K562 (cell line): Measurements from ENCODE around the gene PSAP. TPM values are rescaled to one million over a fixed set of nuclear protein-coding genes. Genes with fewer than 3 reads are reported as not detected.

Experiments used
- ATAC-seq: fragments of 200-7000 bp; cut with Tn5 transposase; 3 replicates; pipeline ENCODE4 v1.9.1; 2020; ENCODE audit warnings: moderate library complexity
- BruUV-seq: library from RNA; stranded (reverse); fragments of 400-500 nt; replicated peaks from 2 replicates; lab custom pipeline; 2021; lab: Mats Ljungman, UMichigan
- CTCF ChIA-PET: fragments of 300-600 bp; formaldehyde crosslinking; extraction: SDS; loops from one replicate; lab custom pipeline; 2021; ENCODE audit warnings: low intra/inter-chr PET ratio; lab: Yijun Ruan, JAX
- POLR2A ChIA-PET: fragments of 300-600, 350-650 bp; sonication (Branson Sonifier 250); formaldehyde crosslinking; extraction: SDS; loops from one replicate; lab custom pipeline; 2021; ENCODE audit warnings: antibody characterized with exemption, inconsistent platforms; lab: Yijun Ruan, JAX
- DNase-seq, 4 experiments: peaks; one replicate each; pipeline versions ENCODE4 v3.0.0 to v3.0.0-alpha.2; 2011 to 2018; ENCODE audit warnings: low spot score in 3 of 4, mixed read lengths in 3 of 4; ENCODE audit errors: extremely low read depth in 1 of 4
- FAIRE-seq: peaks from 2 replicates; lab custom pipeline; 2011; peaks lifted over from hg19 to GRCh38; lab: Jason Lieb, UNC
- H2AFZ ChIP-seq: 2 replicates; pipeline ENCODE4 v1.6.0; 2011; ENCODE audit warnings: low read depth, low read length, control low read depth, inconsistent platforms
- H3K27ac ChIP-seq: fragments of 200-600 bp; 3 replicates; pipeline ENCODE4 v1.8.0; 2011; ENCODE audit warnings: low read depth, mild to moderate bottlenecking, control low read depth, inconsistent platforms, low read length, moderate library complexity, mixed read lengths; ENCODE audit errors: extremely low read depth
- H3K27me3 ChIP-seq, 2 experiments: fragments of 300-600 bp in 1 of 2; 2 replicates in 1 of 2; 3 replicates in 1 of 2; pipeline versions ENCODE4 v1.6.0 to v1.8.0; 2011; ENCODE audit warnings: inconsistent platforms in 2 of 2, low read length in 2 of 2, mild to moderate bottlenecking in 1 of 2, mixed read lengths in 1 of 2, moderate library complexity in 1 of 2; ENCODE audit not compliant: control insufficient read depth in 2 of 2, insufficient read depth in 2 of 2
- H3K36me3 ChIP-seq: fragments of 300-600 bp; 3 replicates; pipeline ENCODE4 v1.8.0; 2011; ENCODE audit warnings: mild to moderate bottlenecking, low read length, inconsistent platforms; ENCODE audit not compliant: control insufficient read depth, insufficient read depth
- H3K4me1 ChIP-seq, 2 experiments: fragments of 200-600 bp in 1 of 2; replicated peaks in 1 of 2; 2 replicates in 1 of 2; 3 replicates in 1 of 2; pipeline versions ENCODE4 v1.5.1 to v1.8.0; 2011; ENCODE audit warnings: inconsistent platforms in 2 of 2, low read length in 2 of 2, mild to moderate bottlenecking in 1 of 2, mixed read lengths in 1 of 2, moderate library complexity in 1 of 2; ENCODE audit not compliant: control insufficient read depth in 2 of 2, insufficient read depth in 2 of 2
- H3K4me2 ChIP-seq: 2 replicates; pipeline ENCODE4 v1.6.1; 2011; ENCODE audit warnings: low read length, control low read depth, inconsistent platforms, mixed read lengths; ENCODE audit not compliant: insufficient read depth
- H3K4me3 ChIP-seq: fragments of 200-600 bp; sonication (generic), shearing (Covaris generic); 2 replicates; pipeline ENCODE4 v1.5.1; 2016; ENCODE audit warnings: control low read depth, inconsistent platforms
- H3K79me2 ChIP-seq: fragments of 200-600 bp; 3 replicates; pipeline ENCODE4 v1.8.0; 2011; ENCODE audit warnings: low read length, inconsistent platforms; ENCODE audit not compliant: control insufficient read depth, insufficient read depth
- H3K9ac ChIP-seq, 2 experiments: 2 replicates each; pipeline versions ENCODE4 v1.6.0 to v1.6.1; 2011; ENCODE audit warnings: low read depth in 2 of 2, low read length in 2 of 2, control low read depth in 1 of 2, inconsistent platforms in 1 of 2, mild to moderate bottlenecking in 1 of 2, mixed read lengths in 1 of 2; ENCODE audit not compliant: insufficient read depth in 1 of 2
- H3K9me1 ChIP-seq: one replicate; pipeline ENCODE4 v1.6.0; 2011; ENCODE audit warnings: inconsistent platforms, mild to moderate bottlenecking, low read length, moderate library complexity; ENCODE audit not compliant: control insufficient read depth, insufficient read depth
- H3K9me3 ChIP-seq: replicated peaks from 2 replicates; pipeline ENCODE4 v1.5.1; 2011; ENCODE audit warnings: low read depth, low read length, inconsistent platforms; ENCODE audit not compliant: control insufficient read depth, insufficient read depth
- H4K20me1 ChIP-seq: replicated peaks from 2 replicates; pipeline ENCODE4 v1.6.1; 2011; ENCODE audit warnings: low read length, inconsistent platforms, mixed read lengths; ENCODE audit not compliant: control insufficient read depth, insufficient read depth
- CBX1 ChIP-seq: sonication (generic); IDR thresholded peaks from 2 replicates; pipeline ENCODE4 v1.6.1; 2016; ENCODE audit warnings: antibody characterized with exemption, low read depth, mild to moderate bottlenecking
- FOXJ2 ChIP-seq: fragments of 200-800 bp; sonication (Bioruptor generic); IDR thresholded peaks from 2 replicates; pipeline ENCODE4 v1.6.1; 2016; ENCODE audit warnings: missing genetic modification characterization, missing compliant biosample characterization
- HDAC1 ChIP-seq, 2 experiments: fragments of 450-650 bp; IDR thresholded peaks; 2 replicates each; pipeline ENCODE4 v1.6.1; 2016 to 2017; ENCODE audit warnings: inconsistent platforms in 1 of 2, mild to moderate bottlenecking in 1 of 2, moderate library complexity in 1 of 2
- MAZ ChIP-seq, 2 experiments: fragments of 450-650 bp in 1 of 2; sonication (generic) in 1 of 2; formaldehyde crosslinking; IDR thresholded peaks in 1 of 2; conservative IDR thresholded peaks in 1 of 2; 2 replicates each; pipeline versions ENCODE4 v1.4.0 to v1.5.0; 2020; ENCODE audit warnings: mild to moderate bottlenecking in 1 of 2, missing genetic modification reagents in 1 of 2
- PTTG1 ChIP-seq: fragments of 450-650 bp; IDR thresholded peaks from 2 replicates; pipeline ENCODE4 v1.6.1; 2016; ENCODE audit warnings: low read depth, mild to moderate bottlenecking, missing genetic modification characterization, missing compliant biosample characterization
- SP1 ChIP-seq: sonication (generic); formaldehyde crosslinking; IDR thresholded peaks from 2 replicates; pipeline ENCODE4 v1.8.1; 2022; ENCODE audit warnings: mild to moderate bottlenecking, missing genetic modification reagents
- ZNF197 ChIP-seq: fragments of 200-800 bp; sonication (Bioruptor generic); IDR thresholded peaks from 2 replicates; pipeline ENCODE4 v1.6.1; 2016; ENCODE audit warnings: low read depth, missing genetic modification characterization, missing compliant biosample characterization
- ZNF311 ChIP-seq: fragments of 250-450 bp; sonication (Bioruptor Pico); IDR thresholded peaks from 2 replicates; pipeline ENCODE4 v1.4.0; 2020; ENCODE audit warnings: mild to moderate bottlenecking, moderate library complexity
- ZNF764 ChIP-seq: fragments of 250-450 bp; sonication (Bioruptor Pico); IDR thresholded peaks from 2 replicates; pipeline ENCODE4 v1.4.0; 2020; ENCODE audit warnings: low read depth, mild to moderate bottlenecking, moderate library complexity
- ZNF766 ChIP-seq: fragments of 200-800 bp; sonication (Bioruptor generic); conservative IDR thresholded peaks from 2 replicates; pipeline ENCODE4 v1.6.1; 2016; ENCODE audit warnings: missing genetic modification characterization, missing compliant biosample characterization
- WGBS: fragments of 100-300 bp; shearing (Covaris generic); methylation state at CpG from one replicate; pipeline ENCODE4 v1.1.6; 2016; ENCODE audit warnings: low coverage, mixed read lengths; ENCODE audit not compliant: insufficient coverage; ENCODE audit errors: missing lambda C conversion rate; 5-methylcytosine and 5-hydroxymethylcytosine counted together
- in situ Hi-C: fragments of 300-500 bp; cut with MboI; formaldehyde crosslinking; loops from 4 replicates; pipeline ENCODE4 v1.15.0; 2018; ENCODE audit warnings: inconsistent platforms, mixed read lengths
- intact Hi-C: fragments of 100-400 bp; cut with micrococcal nuclease; formaldehyde crosslinking; loops from 2 replicates; pipeline ENCODE4 v1.14.2; 2022
- polyA plus RNA-seq, 8 experiments: library from polyadenylated mRNA; depleted of rRNA in 4 of 8; stranded (reverse) in 5 of 8; unstranded in 3 of 8; fragments of >200 nt; fragmentation: Nextera tagmentation in 2 of 8; fragmentation: Illumina TruSeq in 1 of 8; extraction: Ambion mirVana in 2 of 8; extraction: Trizol in 1 of 8; gene quantifications; 2 replicates each; pipeline versions ENCODE4 v1.2.1 to v1.2.3, GENCODE V29; 2011 to 2014; ENCODE audit warnings: inconsistent platforms in 1 of 8, missing spikeins in 1 of 8
- total RNA-seq, 7 experiments: library from RNA; depleted of rRNA in 6 of 7; stranded (reverse); fragments of >200 nt in 6 of 7; fragmentation: Illumina TruSeq in 2 of 7; extraction: Trizol in 2 of 7; gene quantifications; 2 replicates each; pipeline versions ENCODE4 v1.2.1 to v1.2.3, GENCODE V29; 2011 to 2021; ENCODE audit warnings: low replicate concordance in 1 of 7
- TF ChIP-seq, protein P1 (sequence below), 2 experiments: fragments of 450-650 bp in 1 of 2; sonication (generic) in 1 of 2; formaldehyde crosslinking in 1 of 2; IDR thresholded peaks; 2 replicates each; pipeline versions ENCODE4 v1.7.1 to v1.9.0; 2016 to 2022; ENCODE audit warnings: inconsistent platforms in 1 of 2, mild to moderate bottlenecking in 1 of 2, missing genetic modification reagents in 1 of 2

PSAP gene
- total and polyA plus RNA-seq, 9 of the 15 experiments (the other 6 are each of a cell fraction or from before 2014, with no cell fraction given) = 245 to 700 (median 429) TPM

DNA sequence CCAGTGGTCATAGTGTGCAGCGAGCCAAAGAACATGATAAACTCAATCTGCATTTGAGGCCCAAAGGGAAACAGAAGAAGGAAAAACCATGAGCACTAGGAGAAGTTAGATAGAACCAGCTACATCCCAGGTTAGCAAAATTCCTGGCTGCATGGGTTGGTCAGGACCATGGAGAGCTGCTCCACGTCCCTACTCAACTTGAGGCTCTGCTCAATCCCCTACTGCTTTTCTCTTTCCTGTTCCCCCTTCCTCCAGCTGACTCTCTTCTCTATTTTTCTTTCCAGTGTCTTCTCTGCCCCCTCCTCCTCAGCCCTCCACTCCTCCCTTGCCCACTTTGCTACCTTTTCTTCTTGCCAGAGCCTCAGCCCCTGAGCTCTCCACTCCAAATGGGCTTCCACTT is 55.8 kb downstream of the PSAP start:
- DNase-seq (peak; percentile 62 to 77 (median 69)), FAIRE-seq (peak; percentile 90), ATAC-seq (peak; percentile 38; the same call in 1 of the 3 replicates)
- CTCF ChIA-PET = no interaction called here
- H4K20me1 ChIP-seq = no peaks in the 10 kb centered on the region; the same call in 1 of the 2 replicates
- H3K79me2 ChIP-seq = no peaks in the 10 kb centered on the region
- H3K27ac ChIP-seq = no peak overlapping the region
- H2AFZ ChIP-seq = no peak overlapping the region
- H3K36me3 ChIP-seq = no peaks in the 10 kb centered on the region
- in situ Hi-C loops = no loop called here
- peaks cover 20 to 28% of the 10 kb centered on the region in 2 experiments for H3K4me1 ChIP-seq
- H3K4me2 ChIP-seq = no peak overlapping the region
- POLR2A ChIA-PET = interaction anchor here (0.6 to 1.5 kb wide), 4 partner anchors 10 to 96 kb away, joined by 3 to 10 read pairs (median 3); no protein-coding TSS in a partner anchor
- no peak overlapping the region for H3K9ac ChIP-seq
- no peaks in the 10 kb centered on the region for H3K9me3 ChIP-seq
- peaks cover 8% of the 10 kb centered on the region for H3K9me1 ChIP-seq
- BruUV-seq = no TSS peak
- peaks cover 18 to 19% of the 10 kb centered on the region in 2 experiments; a peak in 4 of 5 replicates for H3K27me3 ChIP-seq
- 0% methylated on average over 2 of the region's 2 CpGs for WGBS
- H3K4me3 ChIP-seq = no peak overlapping the region
- intact Hi-C loops = no loop called here
- TF ChIP-seq SP1 (CRISPR knock-in tag) = 0 out of 2 replicates have a peak, but pooled peaks have one; percentile 24
- peak in 1 of 2 experiments; percentile 71; a peak in 2 of 4 replicates for TF ChIP-seq MAZ (CRISPR knock-in tag; conservative IDR thresholded peaks at IDR 0.05 in 1 of 2, IDR thresholded peaks at IDR 0.05 in 1 of 2)
- TF ChIP-seq PTTG1 = 0 out of 2 replicates have a peak, but pooled peaks have one; percentile 54
- peak in 1 of 2 experiments; percentile 65; a peak in 2 of 4 replicates for TF ChIP-seq HDAC1 (IDR thresholded peaks at IDR 0.05)
- TF ChIP-seq FOXJ2 (tag) = 0 out of 2 replicates have a peak, but pooled peaks have one; percentile 47
- TF ChIP-seq CBX1 = no peak
- TF ChIP-seq, protein P1, sequence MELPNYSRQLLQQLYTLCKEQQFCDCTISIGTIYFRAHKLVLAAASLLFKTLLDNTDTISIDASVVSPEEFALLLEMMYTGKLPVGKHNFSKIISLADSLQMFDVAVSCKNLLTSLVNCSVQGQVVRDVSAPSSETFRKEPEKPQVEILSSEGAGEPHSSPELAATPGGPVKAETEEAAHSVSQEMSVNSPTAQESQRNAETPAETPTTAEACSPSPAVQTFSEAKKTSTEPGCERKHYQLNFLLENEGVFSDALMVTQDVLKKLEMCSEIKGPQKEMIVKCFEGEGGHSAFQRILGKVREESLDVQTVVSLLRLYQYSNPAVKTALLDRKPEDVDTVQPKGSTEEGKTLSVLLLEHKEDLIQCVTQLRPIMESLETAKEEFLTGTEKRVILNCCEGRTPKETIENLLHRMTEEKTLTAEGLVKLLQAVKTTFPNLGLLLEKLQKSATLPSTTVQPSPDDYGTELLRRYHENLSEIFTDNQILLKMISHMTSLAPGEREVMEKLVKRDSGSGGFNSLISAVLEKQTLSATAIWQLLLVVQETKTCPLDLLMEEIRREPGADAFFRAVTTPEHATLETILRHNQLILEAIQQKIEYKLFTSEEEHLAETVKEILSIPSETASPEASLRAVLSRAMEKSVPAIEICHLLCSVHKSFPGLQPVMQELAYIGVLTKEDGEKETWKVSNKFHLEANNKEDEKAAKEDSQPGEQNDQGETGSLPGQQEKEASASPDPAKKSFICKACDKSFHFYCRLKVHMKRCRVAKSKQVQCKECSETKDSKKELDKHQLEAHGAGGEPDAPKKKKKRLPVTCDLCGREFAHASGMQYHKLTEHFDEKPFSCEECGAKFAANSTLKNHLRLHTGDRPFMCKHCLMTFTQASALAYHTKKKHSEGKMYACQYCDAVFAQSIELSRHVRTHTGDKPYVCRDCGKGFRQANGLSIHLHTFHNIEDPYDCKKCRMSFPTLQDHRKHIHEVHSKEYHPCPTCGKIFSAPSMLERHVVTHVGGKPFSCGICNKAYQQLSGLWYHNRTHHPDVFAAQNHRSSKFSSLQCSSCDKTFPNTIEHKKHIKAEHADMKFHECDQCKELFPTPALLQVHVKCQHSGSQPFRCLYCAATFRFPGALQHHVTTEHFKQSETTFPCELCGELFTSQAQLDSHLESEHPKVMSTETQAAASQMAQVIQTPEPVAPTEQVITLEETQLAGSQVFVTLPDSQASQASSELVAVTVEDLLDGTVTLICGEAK (IDR thresholded peaks at IDR 0.05) = 0 out of 2 replicates have a peak, but pooled peaks have one; percentile 30
- TF ChIP-seq, protein P1 (CRISPR knock-in tag; IDR thresholded peaks at IDR 0.05) = peak; percentile 31; the same call in 1 of the 2 replicates
- TF ChIP-seq ZNF197 (CRISPR knock-in tag) = peak; percentile 80; the same call in 1 of the 2 replicates
- peak; percentile 89 for TF ChIP-seq ZNF766 (CRISPR knock-in tag)
- peak; percentile 62; the same call in 1 of the 2 replicates for TF ChIP-seq ZNF311 (CRISPR knock-in tag)
- TF ChIP-seq ZNF764 (CRISPR knock-in tag) = no peak
